Retinal pigment epithelial cell (primary cell): ENCODE measurements around the gene KRT5.

Source experiments
- DNase-seq: peaks from one replicate; pipeline ENCODE4 v3.0.0-alpha.2; 2010; ENCODE audit warnings: low read depth
- H3K4me3 ChIP-seq: 2 replicates; pipeline ENCODE4 v1.5.1; 2011; ENCODE audit warnings: mild to moderate bottlenecking, low read length, control low read depth, moderate library complexity
- TF ChIP-seq, protein P1 (sequence below): conservative IDR thresholded peaks from 2 replicates; pipeline ENCODE4 v1.5.1; 2011; ENCODE audit warnings: low read depth, low read length, control low read depth, inconsistent platforms

KRT5 gene

DNA sequence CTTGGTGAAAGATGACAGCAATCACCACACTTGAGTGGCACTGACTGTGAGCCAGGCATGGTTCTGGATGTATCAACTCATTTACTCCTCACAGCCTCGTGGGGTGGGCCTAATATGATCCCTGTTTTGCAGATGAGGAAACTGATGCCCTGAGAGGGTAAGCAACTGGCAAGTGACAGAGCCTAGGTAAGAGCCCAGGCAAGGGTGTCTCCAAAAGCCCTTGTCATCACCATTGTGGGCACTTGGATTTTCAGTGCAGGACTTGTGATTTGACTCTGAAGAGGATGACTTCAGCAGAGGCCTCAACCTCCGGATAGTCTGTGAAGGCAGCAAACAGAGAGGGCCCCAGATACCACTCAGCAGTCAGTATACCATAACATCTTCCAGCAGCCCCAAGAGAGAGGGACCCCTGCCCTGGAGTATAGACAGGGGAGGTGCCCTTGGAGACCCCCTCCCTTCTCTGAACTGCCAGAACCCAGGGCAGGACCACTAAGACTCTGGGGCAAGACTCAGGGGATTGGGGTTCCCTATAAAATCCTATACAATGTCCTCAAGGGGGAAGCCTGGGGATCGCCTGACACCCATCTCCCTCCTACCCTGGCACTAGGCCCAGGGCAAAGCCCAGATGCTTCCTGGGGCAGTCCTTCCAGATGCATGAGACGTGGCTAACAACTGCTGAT is 7.1 kb upstream of the KRT5 start:
- no peak for DNase-seq
- H3K4me3 ChIP-seq = no peak overlapping the region
- TF ChIP-seq, protein P1, sequence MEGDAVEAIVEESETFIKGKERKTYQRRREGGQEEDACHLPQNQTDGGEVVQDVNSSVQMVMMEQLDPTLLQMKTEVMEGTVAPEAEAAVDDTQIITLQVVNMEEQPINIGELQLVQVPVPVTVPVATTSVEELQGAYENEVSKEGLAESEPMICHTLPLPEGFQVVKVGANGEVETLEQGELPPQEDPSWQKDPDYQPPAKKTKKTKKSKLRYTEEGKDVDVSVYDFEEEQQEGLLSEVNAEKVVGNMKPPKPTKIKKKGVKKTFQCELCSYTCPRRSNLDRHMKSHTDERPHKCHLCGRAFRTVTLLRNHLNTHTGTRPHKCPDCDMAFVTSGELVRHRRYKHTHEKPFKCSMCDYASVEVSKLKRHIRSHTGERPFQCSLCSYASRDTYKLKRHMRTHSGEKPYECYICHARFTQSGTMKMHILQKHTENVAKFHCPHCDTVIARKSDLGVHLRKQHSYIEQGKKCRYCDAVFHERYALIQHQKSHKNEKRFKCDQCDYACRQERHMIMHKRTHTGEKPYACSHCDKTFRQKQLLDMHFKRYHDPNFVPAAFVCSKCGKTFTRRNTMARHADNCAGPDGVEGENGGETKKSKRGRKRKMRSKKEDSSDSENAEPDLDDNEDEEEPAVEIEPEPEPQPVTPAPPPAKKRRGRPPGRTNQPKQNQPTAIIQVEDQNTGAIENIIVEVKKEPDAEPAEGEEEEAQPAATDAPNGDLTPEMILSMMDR = no peak

DNA sequence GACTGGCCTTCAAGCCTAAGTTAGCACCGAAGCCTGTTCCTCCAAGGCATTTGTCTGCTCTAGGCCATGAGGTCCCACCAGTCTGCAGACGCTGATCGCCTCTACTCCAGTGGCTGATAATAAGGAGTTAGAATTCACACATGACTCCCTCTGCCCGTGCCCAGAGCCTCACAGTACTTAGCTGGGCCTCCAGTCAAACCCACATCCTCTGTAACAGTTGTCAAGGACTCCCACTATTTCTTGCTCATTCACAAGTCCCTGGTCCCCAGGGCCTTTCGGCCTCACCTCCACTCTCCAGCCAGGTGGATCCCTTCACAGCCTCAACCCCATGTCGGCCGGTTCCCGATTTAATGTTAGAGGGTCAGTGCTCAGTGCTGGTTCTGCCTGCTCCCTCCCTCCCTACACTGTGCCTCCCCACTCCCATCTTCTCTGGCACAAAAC is 6.3 kb upstream of the KRT5 start:
- H3K4me3 ChIP-seq = no peak overlapping the region
- no peak for DNase-seq
- TF ChIP-seq, protein P1 = no peak

DNA sequence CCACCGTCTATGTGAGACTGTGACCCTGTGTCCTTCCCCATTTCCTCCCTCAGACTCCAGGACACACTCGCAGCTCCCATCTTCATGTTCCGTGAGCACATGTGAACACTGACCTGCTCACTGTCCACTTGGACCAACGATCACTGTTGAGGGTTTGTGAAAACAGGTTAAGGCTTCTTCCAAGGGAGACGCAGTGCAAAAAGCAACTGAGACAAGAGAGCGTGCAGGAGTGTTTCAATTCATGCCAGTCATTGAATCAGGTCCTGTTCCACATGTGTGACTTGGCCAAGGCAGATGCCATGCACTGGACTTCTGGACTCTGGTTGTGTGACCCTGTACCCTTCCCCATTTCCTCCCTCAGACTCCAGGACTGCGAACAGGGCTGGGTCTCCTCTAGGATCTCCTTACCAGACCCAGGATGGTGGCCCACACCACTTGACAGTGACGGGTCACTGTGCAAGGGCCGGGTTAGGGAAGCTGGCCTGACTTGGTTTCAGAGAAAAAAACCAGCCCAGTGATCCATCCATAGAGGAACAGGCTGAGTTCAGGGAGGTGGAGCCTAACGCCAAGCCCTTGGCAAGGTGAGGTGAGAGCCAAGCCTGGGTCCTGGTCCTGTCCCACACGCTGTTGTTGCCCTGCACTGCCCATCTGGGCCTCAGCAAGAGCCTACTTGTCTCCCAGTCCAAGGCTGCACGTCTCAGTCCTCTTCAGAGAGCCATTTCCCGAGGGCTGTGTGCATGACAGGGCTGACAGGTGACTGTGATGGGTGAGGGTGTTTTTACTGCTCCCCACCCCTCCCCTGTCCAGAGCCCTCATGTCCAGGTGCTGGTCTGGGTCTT is 5.7 kb upstream of the KRT5 start:
- no peak overlapping the region for H3K4me3 ChIP-seq
- TF ChIP-seq, protein P1 = no peak
- no peak for DNase-seq

DNA sequence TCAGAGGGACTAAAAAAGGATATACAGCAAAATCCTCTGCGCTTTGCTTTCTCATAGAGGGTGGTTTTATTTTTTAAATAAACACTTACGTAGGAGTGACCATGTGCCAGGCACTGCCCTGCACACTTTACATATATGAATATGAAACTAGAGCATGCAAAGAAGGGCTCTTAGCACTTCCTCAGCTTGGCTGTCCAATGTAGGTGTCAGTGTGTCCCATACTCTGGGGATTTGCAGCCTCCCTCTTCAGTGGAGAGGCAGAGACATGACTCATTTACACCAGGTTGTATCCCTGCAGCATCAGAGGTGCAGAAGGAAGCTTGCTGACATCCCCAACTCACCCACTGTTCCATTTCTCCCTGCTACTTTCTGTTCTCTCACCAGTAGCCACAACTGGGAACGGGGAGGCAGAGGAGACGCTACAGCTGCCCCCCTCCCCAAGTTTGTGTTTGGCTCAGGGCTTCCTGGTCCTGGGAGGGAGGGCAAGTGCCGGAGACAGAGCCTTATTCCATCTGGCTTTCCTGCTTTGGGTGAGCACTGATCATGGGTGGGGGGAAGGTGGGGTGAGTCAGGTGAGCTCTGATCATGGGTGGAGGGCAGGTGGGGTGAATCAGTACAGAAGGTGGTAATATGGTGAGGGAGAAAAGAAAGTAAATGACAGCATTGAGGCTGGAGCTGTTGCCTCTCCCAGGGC is 4.9 kb upstream of the KRT5 start:
- DNase-seq = peak; percentile 5
- TF ChIP-seq, protein P1 = no peak
- H3K4me3 ChIP-seq = no peak overlapping the region

DNA sequence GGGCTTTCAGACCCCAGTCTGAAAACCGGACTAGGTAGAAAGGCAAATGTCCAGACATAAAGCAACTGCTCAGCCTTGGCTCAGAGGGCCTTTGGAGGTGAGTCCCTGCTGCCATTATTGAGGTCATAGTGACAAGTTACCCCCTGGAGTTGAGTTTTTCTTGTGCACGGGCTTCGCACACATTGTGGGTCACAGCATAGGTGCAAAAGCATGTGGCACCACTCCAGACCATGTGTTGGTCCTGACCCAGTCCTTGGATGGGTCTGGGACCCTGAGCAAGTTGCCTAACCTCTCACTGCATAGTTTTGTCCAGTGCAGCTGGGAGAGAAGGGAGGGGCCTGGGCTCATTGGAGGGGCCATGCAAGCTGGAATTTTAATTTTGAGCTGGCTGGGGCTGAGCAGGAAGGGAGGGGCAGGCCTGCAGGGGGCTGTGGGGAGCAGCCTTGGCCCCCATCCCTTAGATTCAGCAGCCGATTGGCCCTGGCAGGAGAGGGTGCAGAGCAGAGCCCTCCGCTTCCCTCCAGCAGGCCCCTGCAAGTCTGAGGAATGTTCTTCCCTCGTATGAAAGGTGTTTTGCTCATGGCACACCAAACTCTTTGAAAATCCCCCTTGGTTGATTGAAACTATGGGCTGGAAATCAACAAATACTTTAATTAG is 4.2 kb upstream of the KRT5 start:
- TF ChIP-seq, protein P1 = no peak
- H3K4me3 ChIP-seq = no peak overlapping the region
- no peak for DNase-seq

DNA sequence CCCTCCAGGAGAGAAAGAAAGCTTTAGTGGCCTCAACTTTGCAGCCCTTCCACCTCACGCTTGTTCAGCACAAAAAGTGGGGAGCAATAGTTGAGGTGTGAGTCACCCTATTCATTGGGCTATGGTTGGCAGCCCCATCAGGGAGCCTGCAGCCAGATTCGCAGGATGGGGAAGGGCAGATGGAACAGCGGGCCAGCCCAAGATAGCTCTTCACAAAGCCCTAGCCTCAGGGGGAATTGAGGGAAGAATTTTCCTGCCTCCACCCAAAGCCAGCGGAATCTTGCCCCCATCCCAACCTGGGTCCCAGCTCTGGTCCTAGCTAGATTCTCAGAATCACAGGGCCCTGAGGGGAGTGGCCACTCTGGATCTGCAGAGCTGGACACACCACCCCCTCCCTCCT is 3.6 kb upstream of the KRT5 start:
- TF ChIP-seq, protein P1 = no peak
- no peak for DNase-seq
- H3K4me3 ChIP-seq = no peak overlapping the region
